Transverse colon (tissue), 4 donors: Measurements from ENCODE around the gene ICA1L. TPM values are rescaled to one million over a fixed set of nuclear protein-coding genes. Genes with fewer than 3 reads are reported as not detected.

Experiments
- DNase-seq: peaks from one replicate; pipeline ENCODE4 v3.0.0-alpha.2; 2019
- H3K27ac ChIP-seq, 4 donors: fragments of 200-600 bp; sonication (generic); 2 replicates each; pipeline ENCODE4 v1.5.1; 2016 to 2018; ENCODE audit warnings: inconsistent platforms in 4 of 4
- H3K27me3 ChIP-seq: fragments of 200-600 bp; sonication (generic); 2 replicates; pipeline ENCODE4 v1.5.1; 2017; ENCODE audit warnings: inconsistent platforms
- H3K36me3 ChIP-seq, 4 donors: fragments of 200-600 bp; sonication (generic); 2 replicates each; pipeline ENCODE4 v1.5.1; 2017 to 2019; ENCODE audit warnings: inconsistent platforms in 4 of 4
- H3K4me1 ChIP-seq, 4 donors: fragments of 200-600 bp; sonication (generic); 2 replicates each; pipeline ENCODE4 v1.5.1; 2017 to 2020; ENCODE audit warnings: inconsistent platforms in 4 of 4
- H3K4me3 ChIP-seq, 4 donors: fragments of 200-600 bp; sonication (generic); 1 replicate in 1 of 4; 2 replicates in 3 of 4; pipeline versions ENCODE4 v1.5.1 to v1.6.1; 2017 to 2019; ENCODE audit warnings: inconsistent platforms in 4 of 4
- H3K9me3 ChIP-seq, 2 donors: fragments of 200-600 bp; sonication (generic); 2 replicates each; pipeline ENCODE4 v1.5.1; 2017 to 2019; ENCODE audit warnings: inconsistent platforms in 2 of 2
- EP300 ChIP-seq: sonication (generic); formaldehyde crosslinking; IDR thresholded peaks from one replicate; pipeline ENCODE4 v1.6.1; 2017; ENCODE audit warnings: antibody characterized with exemption, low read depth
- POLR2A ChIP-seq: fragments of 450-650 bp; IDR thresholded peaks from one replicate; pipeline ENCODE4 v1.6.1; 2016; ENCODE audit warnings: antibody characterized with exemption, mild to moderate bottlenecking, moderate library complexity
- POLR2AphosphoS5 ChIP-seq, 3 donors: sonication (generic); formaldehyde crosslinking; IDR thresholded peaks; one replicate each; pipeline ENCODE4 v1.6.1; 2016; ENCODE audit warnings: antibody characterized with exemption in 3 of 3
- WGBS, 2 donors: methylation state at CpG; one replicate each; pipeline ENCODE4 v1.1.5; 2018; ENCODE audit warnings: low coverage in 1 of 2; 5-methylcytosine and 5-hydroxymethylcytosine counted together
- in situ Hi-C, 4 donors: fragments of 200-750 bp; cut with MboI; loops; one replicate each; pipeline versions ENCODE4 v1.15.0 to v1.15.1; 2017; ENCODE audit warnings: low sequenced_read_pairs in 3 of 4, low pct_ligation_motif_present in 1 of 4, low pct_unique_long_range_greater_than_20kb in 1 of 4
- intact Hi-C: fragments of 100-400 bp; cut with DNase I; formaldehyde crosslinking; loops from one replicate; pipeline ENCODE4 v1.15.1; 2023; ENCODE audit warnings: low total_unique reads
- total RNA-seq, 4 donors: library from RNA; depleted of rRNA; stranded (reverse); fragments of >200 nt; gene quantifications; one replicate each; pipeline ENCODE4 v1.1.0, GENCODE V29; 2016
- TF ChIP-seq, protein P1 (sequence below), 5 experiments: fragments of 200-600 bp in 3 of 5; fragments of 450-650 bp in 2 of 5; sonication (generic) in 3 of 5; IDR thresholded peaks; 1 replicate in 2 of 5; 2 replicates in 3 of 5; pipeline ENCODE4 v1.5.1; 2016 to 2017; ENCODE audit warnings: antibody characterized with exemption in 5 of 5, inconsistent platforms in 3 of 5, mild to moderate bottlenecking in 2 of 5, moderate library complexity in 1 of 5

ICA1L gene
- total RNA-seq, 4 donors from 2014 or later: 4.4 to 39.4 (median 20.5) TPM

DNA sequence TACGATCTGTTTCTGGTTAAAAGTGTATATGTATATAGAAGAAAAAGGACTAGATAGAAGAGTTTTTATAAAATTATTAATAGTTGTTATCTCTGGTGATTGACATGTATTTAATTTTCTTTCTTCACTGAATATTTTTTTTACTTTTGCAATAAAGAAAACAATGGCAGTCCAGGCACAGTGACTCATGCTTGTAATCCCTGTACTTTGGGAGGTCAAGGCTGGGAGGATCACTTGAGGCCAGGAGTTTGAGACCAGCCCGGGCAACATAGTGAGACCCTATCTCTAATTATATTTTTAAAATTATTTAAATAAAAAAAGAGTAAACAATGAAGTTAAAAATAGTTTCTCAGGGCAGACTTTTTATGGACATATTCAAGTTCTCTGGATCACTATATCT lies 122.1 kb downstream of the ICA1L start:
- in situ Hi-C loops: no loop called here
- TF ChIP-seq, protein P1, sequence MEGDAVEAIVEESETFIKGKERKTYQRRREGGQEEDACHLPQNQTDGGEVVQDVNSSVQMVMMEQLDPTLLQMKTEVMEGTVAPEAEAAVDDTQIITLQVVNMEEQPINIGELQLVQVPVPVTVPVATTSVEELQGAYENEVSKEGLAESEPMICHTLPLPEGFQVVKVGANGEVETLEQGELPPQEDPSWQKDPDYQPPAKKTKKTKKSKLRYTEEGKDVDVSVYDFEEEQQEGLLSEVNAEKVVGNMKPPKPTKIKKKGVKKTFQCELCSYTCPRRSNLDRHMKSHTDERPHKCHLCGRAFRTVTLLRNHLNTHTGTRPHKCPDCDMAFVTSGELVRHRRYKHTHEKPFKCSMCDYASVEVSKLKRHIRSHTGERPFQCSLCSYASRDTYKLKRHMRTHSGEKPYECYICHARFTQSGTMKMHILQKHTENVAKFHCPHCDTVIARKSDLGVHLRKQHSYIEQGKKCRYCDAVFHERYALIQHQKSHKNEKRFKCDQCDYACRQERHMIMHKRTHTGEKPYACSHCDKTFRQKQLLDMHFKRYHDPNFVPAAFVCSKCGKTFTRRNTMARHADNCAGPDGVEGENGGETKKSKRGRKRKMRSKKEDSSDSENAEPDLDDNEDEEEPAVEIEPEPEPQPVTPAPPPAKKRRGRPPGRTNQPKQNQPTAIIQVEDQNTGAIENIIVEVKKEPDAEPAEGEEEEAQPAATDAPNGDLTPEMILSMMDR (IDR thresholded peaks at IDR 0.05): no peak
- TF ChIP-seq POLR2AphosphoS5 (IDR thresholded peaks at IDR 0.05) (no peak), POLR2A (no peak), EP300 (no peak)
- Histone ChIP-seq H3K27me3 (no peaks in the 10 kb centered on the region), H3K27ac (no peak overlapping the region), H3K4me3 (no peak overlapping the region), H3K36me3 (no peaks in the 10 kb centered on the region), H3K9me3 (peaks cover 0 to 6% of the 10 kb centered on the region in 2 donors), H3K4me1 (no peaks in the 10 kb centered on the region)
- intact Hi-C loops: no loop called here
- DNase-seq: no peak
- WGBS, 2 donors: 90 to 94% methylated on average over 2 of the region's 2 CpGs

DNA sequence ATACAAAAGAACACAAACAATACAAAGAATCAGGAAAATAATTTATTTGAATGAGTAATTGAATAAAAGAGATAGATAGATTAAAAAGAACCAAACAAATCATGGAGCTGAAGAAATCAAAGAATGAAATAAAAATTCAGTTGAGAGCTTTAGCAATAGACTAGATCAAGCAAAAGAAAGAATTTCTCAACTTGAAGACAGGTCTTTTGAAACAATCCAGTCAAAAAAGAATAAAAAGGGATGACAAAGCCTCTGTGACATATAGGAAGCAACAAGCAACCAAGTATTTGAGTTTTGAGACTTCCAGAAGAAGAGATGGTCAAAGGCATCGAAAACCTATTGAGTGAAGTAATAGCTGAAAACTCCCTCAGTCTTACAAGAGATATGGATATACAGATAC lies 128.0 kb downstream of the ICA1L start:
- Histone ChIP-seq H3K4me3 (no peak overlapping the region), H3K9me3 (peaks cover 12 to 18% of the 10 kb centered on the region in 2 donors), H3K4me1 (no peaks in the 10 kb centered on the region), H3K27ac (no peak overlapping the region), H3K36me3 (peaks cover 0 to 17% (median 2%) of the 10 kb centered on the region in 4 donors), H3K27me3 (no peaks in the 10 kb centered on the region)
- 96 to 100% methylated on average over 1 of the region's 1 CpG for WGBS, 2 donors
- no peak for DNase-seq
- in situ Hi-C loops: no loop called here
- TF ChIP-seq POLR2A (no peak), EP300 (no peak), POLR2AphosphoS5 (IDR thresholded peaks at IDR 0.05) (no peak)
- TF ChIP-seq, protein P1 (IDR thresholded peaks at IDR 0.05): no peak
- intact Hi-C loops: no loop called here

DNA sequence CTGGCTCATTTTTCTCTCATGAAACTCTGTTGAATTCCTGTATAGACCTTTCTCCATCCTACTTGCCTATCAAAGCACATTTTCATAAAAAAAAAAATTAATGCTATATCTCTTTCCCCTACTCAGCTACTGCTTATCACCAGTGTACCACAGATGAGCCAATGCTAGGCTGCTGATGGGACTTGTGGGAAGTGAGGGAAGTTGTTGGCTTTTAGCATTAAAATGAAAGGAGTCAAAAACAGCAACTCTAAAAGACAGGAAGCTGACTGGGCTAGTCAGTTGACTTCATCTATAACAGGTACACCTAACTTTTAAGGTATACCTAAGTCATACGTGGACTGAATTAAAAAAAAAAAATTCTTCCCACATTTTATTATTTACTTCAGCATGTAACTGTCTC lies 134.7 kb downstream of the ICA1L start:
- 93 to 100% methylated on average over 1 of the region's 1 CpG for WGBS, 2 donors
- no peak overlapping the region for H3K4me3 ChIP-seq
- no peaks in the 10 kb centered on the region for H3K27me3 ChIP-seq
- in situ Hi-C loops: no loop called here
- H3K9me3 ChIP-seq: peaks cover 4 to 8% of the 10 kb centered on the region in 2 donors
- no peaks in the 10 kb centered on the region for H3K4me1 ChIP-seq
- intact Hi-C loops: no loop called here
- TF ChIP-seq, protein P1 (IDR thresholded peaks at IDR 0.05): no peak
- TF ChIP-seq POLR2AphosphoS5 (IDR thresholded peaks at IDR 0.05): no peak
- no peak for TF ChIP-seq POLR2A
- no peak for TF ChIP-seq EP300
- no peak for DNase-seq
- H3K36me3 ChIP-seq: peaks cover 0 to 14% (median 5%) of the 10 kb centered on the region in 4 donors
- H3K27ac ChIP-seq: no peak overlapping the region

DNA sequence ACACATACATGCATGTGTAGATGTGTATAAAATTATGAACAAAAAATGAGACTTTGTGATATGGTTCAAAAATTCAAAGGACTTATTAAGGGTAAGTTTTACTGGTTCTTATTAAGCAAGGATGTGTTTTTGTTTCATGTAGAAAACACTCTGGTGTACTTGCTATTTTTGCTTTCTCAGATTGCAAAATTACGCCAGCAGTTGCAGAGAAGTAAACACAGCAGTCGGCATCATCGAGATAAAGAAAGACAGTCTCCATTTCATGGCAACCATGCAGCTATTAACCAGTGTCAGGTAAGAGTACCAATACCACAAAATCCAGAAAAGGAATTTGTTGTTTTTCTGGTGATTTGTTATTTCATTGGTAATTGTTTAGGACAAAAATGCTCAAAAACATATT lies 145.5 kb downstream of the ICA1L start:
- H3K36me3 ChIP-seq: peaks cover 0 to 5% (median 2%) of the 10 kb centered on the region in 4 donors
- no peak for DNase-seq
- no peaks in the 10 kb centered on the region for H3K27me3 ChIP-seq
- WGBS, 2 donors: 93 to 96% methylated on average over 3 of the region's 3 CpGs
- in situ Hi-C loops (no loop called here), intact Hi-C loops (no loop called here)
- H3K27ac ChIP-seq: no peak overlapping the region
- no peak for TF ChIP-seq EP300
- TF ChIP-seq, protein P1 (IDR thresholded peaks at IDR 0.05): no peak
- no peak for TF ChIP-seq POLR2AphosphoS5 (IDR thresholded peaks at IDR 0.05)
- TF ChIP-seq POLR2A: no peak
- H3K4me3 ChIP-seq: no peak overlapping the region
- no peaks in the 10 kb centered on the region for H3K9me3 ChIP-seq
- no peaks in the 10 kb centered on the region for H3K4me1 ChIP-seq
